ENCODE measurements around the gene RPS3.
A peak's percentile ranks its signal among the peaks of the same experiment; 100 is the strongest.
"Not testable (repeated sequence)": the region's sequence is repeated elsewhere in the genome, so short reads cannot be mapped to it uniquely, and the experiment has no call there.

The RPS3 gene

GRCh38 chr11:75378776-75379175 lies 20.5 kb upstream of the RPS3 start:
- not testable (repeated sequence) for H3K36me3 ChIP-seq (ENCODE audit: control insufficient read depth in 5 of 5, insufficient read depth in 5 of 5, low read length in 5 of 5); H3K9ac ChIP-seq (ENCODE audit: low read length in 5 of 5); H3K4me1 ChIP-seq (ENCODE audit: control insufficient read depth in 5 of 5, insufficient read depth in 5 of 5, low read length in 5 of 5); H3K9me3 ChIP-seq (ENCODE audit: control insufficient read depth in 5 of 5, low read length in 5 of 5); H3K27ac ChIP-seq (ENCODE audit: low read depth, low read length); H3K4me3 ChIP-seq (ENCODE audit: low read depth in 1 of 5, low read length in 5 of 5); H3K27me3 ChIP-seq (ENCODE audit: control insufficient read depth in 5 of 5, insufficient read depth in 4 of 5, low read length in 5 of 5)

- H3K4me3 ChIP-seq (ENCODE audit: low read depth in 1 of 5, low read length in 5 of 5), result no peak overlapping the region
- no peaks in the 10 kb centered on the region for H3K36me3 ChIP-seq (ENCODE audit: control insufficient read depth in 5 of 5, insufficient read depth in 5 of 5, low read length in 5 of 5)
- H3K27ac ChIP-seq (ENCODE audit: low read depth, low read length), result no peak overlapping the region
- H3K4me1 ChIP-seq (ENCODE audit: control insufficient read depth in 5 of 5, insufficient read depth in 5 of 5, low read length in 5 of 5), result peaks cover 0 to 17% (median 0%) of the 10 kb centered on the region in 5 donors
- H3K9ac ChIP-seq (ENCODE audit: low read length in 5 of 5), result no peak overlapping the region
- H3K9me3 ChIP-seq (ENCODE audit: control insufficient read depth in 5 of 5, low read length in 5 of 5), result no peaks in the 10 kb centered on the region
- no peaks in the 10 kb centered on the region for H3K27me3 ChIP-seq (ENCODE audit: control insufficient read depth in 5 of 5, insufficient read depth in 4 of 5, low read length in 5 of 5)
Observed at GRCh38 chr11:75380245-75380644, 19.1 kb upstream of the RPS3 start.

GRCh38 chr11:75380716-75381420 lies 18.4 kb upstream of the RPS3 start:
- Histone ChIP-seq H3K9me3 (ENCODE audit: control insufficient read depth in 5 of 5, low read length in 5 of 5) (no peaks in the 10 kb centered on the region), H3K36me3 (ENCODE audit: control insufficient read depth in 5 of 5, insufficient read depth in 5 of 5, low read length in 5 of 5) (no peaks in the 10 kb centered on the region), H3K27me3 (ENCODE audit: control insufficient read depth in 5 of 5, insufficient read depth in 4 of 5, low read length in 5 of 5) (no peaks in the 10 kb centered on the region), H3K4me1 (ENCODE audit: control insufficient read depth in 5 of 5, insufficient read depth in 5 of 5, low read length in 5 of 5) (peaks cover 0 to 17% (median 0%) of the 10 kb centered on the region in 5 donors), H3K9ac (ENCODE audit: low read length in 5 of 5) (no peak overlapping the region), H3K4me3 (ENCODE audit: low read depth in 1 of 5, low read length in 5 of 5) (no peak overlapping the region), H3K27ac (ENCODE audit: low read depth, low read length) (no peak overlapping the region)

GRCh38 chr11:75383246-75383645 lies 16.1 kb upstream of the RPS3 start:
- Histone ChIP-seq H3K27ac (ENCODE audit: low read depth, low read length) (no peak overlapping the region), H3K4me1 (ENCODE audit: control insufficient read depth in 5 of 5, insufficient read depth in 5 of 5, low read length in 5 of 5) (peaks cover 0 to 16% (median 5%) of the 10 kb centered on the region in 5 donors), H3K9ac (ENCODE audit: low read length in 5 of 5) (no peak overlapping the region), H3K9me3 (ENCODE audit: control insufficient read depth in 5 of 5, low read length in 5 of 5) (no peaks in the 10 kb centered on the region), H3K36me3 (ENCODE audit: control insufficient read depth in 5 of 5, insufficient read depth in 5 of 5, low read length in 5 of 5) (no peaks in the 10 kb centered on the region), H3K27me3 (ENCODE audit: control insufficient read depth in 5 of 5, insufficient read depth in 4 of 5, low read length in 5 of 5) (no peaks in the 10 kb centered on the region), H3K4me3 (ENCODE audit: low read depth in 1 of 5, low read length in 5 of 5) (no peak overlapping the region)

GRCh38 chr11:75384438-75385080 lies 14.8 kb upstream of the RPS3 start:
- peaks cover 3 to 23% (median 9%) of the 10 kb centered on the region in 5 donors for H3K4me1 ChIP-seq (ENCODE audit: control insufficient read depth in 5 of 5, insufficient read depth in 5 of 5, low read length in 5 of 5)
- H3K9ac ChIP-seq (ENCODE audit: low read length in 5 of 5), result no peak overlapping the region
- H3K36me3 ChIP-seq (ENCODE audit: control insufficient read depth in 5 of 5, insufficient read depth in 5 of 5, low read length in 5 of 5), result no peaks in the 10 kb centered on the region
- H3K4me3 ChIP-seq (ENCODE audit: low read depth in 1 of 5, low read length in 5 of 5), result no peak overlapping the region
- no peaks in the 10 kb centered on the region for H3K27me3 ChIP-seq (ENCODE audit: control insufficient read depth in 5 of 5, insufficient read depth in 4 of 5, low read length in 5 of 5)
- no peaks in the 10 kb centered on the region for H3K9me3 ChIP-seq (ENCODE audit: control insufficient read depth in 5 of 5, low read length in 5 of 5)
- no peak overlapping the region for H3K27ac ChIP-seq (ENCODE audit: low read depth, low read length)

- H3K4me3 ChIP-seq (ENCODE audit: low read depth in 1 of 5, low read length in 5 of 5), result no peak overlapping the region
- H3K27me3 ChIP-seq (ENCODE audit: control insufficient read depth in 5 of 5, insufficient read depth in 4 of 5, low read length in 5 of 5), result no peaks in the 10 kb centered on the region
- no peaks in the 10 kb centered on the region for H3K9me3 ChIP-seq (ENCODE audit: control insufficient read depth in 5 of 5, low read length in 5 of 5)
- H3K36me3 ChIP-seq (ENCODE audit: control insufficient read depth in 5 of 5, insufficient read depth in 5 of 5, low read length in 5 of 5), result no peaks in the 10 kb centered on the region
- no peak overlapping the region for H3K27ac ChIP-seq (ENCODE audit: low read depth, low read length)
- H3K9ac ChIP-seq (ENCODE audit: low read length in 5 of 5), result no peak overlapping the region
- peaks cover 3 to 16% (median 9%) of the 10 kb centered on the region in 5 donors for H3K4me1 ChIP-seq (ENCODE audit: control insufficient read depth in 5 of 5, insufficient read depth in 5 of 5, low read length in 5 of 5)
Observed at GRCh38 chr11:75386942-75387630, 12.2 kb upstream of the RPS3 start.

- H3K9ac ChIP-seq (ENCODE audit: low read length in 5 of 5), result no peak overlapping the region
- no peak overlapping the region for H3K4me3 ChIP-seq (ENCODE audit: low read depth in 1 of 5, low read length in 5 of 5)
- H3K9me3 ChIP-seq (ENCODE audit: control insufficient read depth in 5 of 5, low read length in 5 of 5), result no peaks in the 10 kb centered on the region
- H3K27me3 ChIP-seq (ENCODE audit: control insufficient read depth in 5 of 5, insufficient read depth in 4 of 5, low read length in 5 of 5), result no peaks in the 10 kb centered on the region
- no peaks in the 10 kb centered on the region for H3K36me3 ChIP-seq (ENCODE audit: control insufficient read depth in 5 of 5, insufficient read depth in 5 of 5, low read length in 5 of 5)
- H3K27ac ChIP-seq (ENCODE audit: low read depth, low read length), result no peak overlapping the region
- H3K4me1 ChIP-seq (ENCODE audit: control insufficient read depth in 5 of 5, insufficient read depth in 5 of 5, low read length in 5 of 5), result peaks cover 3 to 16% (median 9%) of the 10 kb centered on the region in 5 donors
Observed at GRCh38 chr11:75387736-75388294, 11.5 kb upstream of the RPS3 start.

- no peak overlapping the region for H3K4me3 ChIP-seq (ENCODE audit: low read depth in 1 of 5, low read length in 5 of 5)
- H3K36me3 ChIP-seq (ENCODE audit: control insufficient read depth in 5 of 5, insufficient read depth in 5 of 5, low read length in 5 of 5), result no peaks in the 10 kb centered on the region
- no peaks in the 10 kb centered on the region for H3K9me3 ChIP-seq (ENCODE audit: control insufficient read depth in 5 of 5, low read length in 5 of 5)
- H3K4me1 ChIP-seq (ENCODE audit: control insufficient read depth in 5 of 5, insufficient read depth in 5 of 5, low read length in 5 of 5), result peaks cover 3 to 16% (median 9%) of the 10 kb centered on the region in 5 donors
- H3K27me3 ChIP-seq (ENCODE audit: control insufficient read depth in 5 of 5, insufficient read depth in 4 of 5, low read length in 5 of 5), result no peaks in the 10 kb centered on the region
- no peak overlapping the region for H3K27ac ChIP-seq (ENCODE audit: low read depth, low read length)
- H3K9ac ChIP-seq (ENCODE audit: low read length in 5 of 5), result peak overlapping the region in 1 of 5 donors; percentile 16
Observed at GRCh38 chr11:75388386-75389275, 10.7 kb upstream of the RPS3 start.

GRCh38 chr11:75389276-75389605 lies 10.1 kb upstream of the RPS3 start:
- Histone ChIP-seq H3K27me3 (ENCODE audit: control insufficient read depth in 5 of 5, insufficient read depth in 4 of 5, low read length in 5 of 5) (no peaks in the 10 kb centered on the region), H3K27ac (ENCODE audit: low read depth, low read length) (no peak overlapping the region), H3K4me1 (ENCODE audit: control insufficient read depth in 5 of 5, insufficient read depth in 5 of 5, low read length in 5 of 5) (peaks cover 3 to 15% (median 7%) of the 10 kb centered on the region in 5 donors), H3K9ac (ENCODE audit: low read length in 5 of 5) (no peak overlapping the region), H3K36me3 (ENCODE audit: control insufficient read depth in 5 of 5, insufficient read depth in 5 of 5, low read length in 5 of 5) (no peaks in the 10 kb centered on the region), H3K9me3 (ENCODE audit: control insufficient read depth in 5 of 5, low read length in 5 of 5) (no peaks in the 10 kb centered on the region), H3K4me3 (ENCODE audit: low read depth in 1 of 5, low read length in 5 of 5) (no peak overlapping the region)

Data from subcutaneous abdominal adipose tissue (tissue), 5 donors.